Karpas-422 (cell line): ENCODE data around the gene LARP1B. TPM values are rescaled to one million over a fixed set of nuclear protein-coding genes. Genes with fewer than 3 reads are reported as not detected.
A peak's percentile ranks its signal among the peaks of the same experiment; 100 is the strongest.
"Not testable (repeated sequence)": the region's sequence is repeated elsewhere in the genome, so short reads cannot be mapped to it uniquely, and the experiment has no call there.

Experiments used
- DNase-seq: peaks from one replicate; pipeline ENCODE4 v3.0.0-alpha.2; 2015
- H2AFZ ChIP-seq: fragments of 200-600 bp; sonication (generic); 2 replicates; pipeline ENCODE4 v1.6.1; 2014; ENCODE audit warnings: antibody characterized with exemption, low read length, mixed read lengths
- H3K27ac ChIP-seq: fragments of 200-600 bp; sonication (generic); 2 replicates; pipeline ENCODE4 v1.5.1; 2014; ENCODE audit warnings: mild to moderate bottlenecking, low read length, moderate library complexity
- H3K27me3 ChIP-seq: fragments of 200-600 bp; sonication (generic); 2 replicates; pipeline ENCODE4 v1.6.1; 2014; ENCODE audit warnings: low read length, mixed read lengths
- H3K36me3 ChIP-seq: fragments of 200-600 bp; sonication (generic); 2 replicates; pipeline ENCODE4 v1.6.1; 2014; ENCODE audit warnings: low read length, mixed read lengths; ENCODE audit not compliant: insufficient read depth
- H3K4me1 ChIP-seq: fragments of 200-600 bp; sonication (generic); 2 replicates; pipeline ENCODE4 v1.6.1; 2014; ENCODE audit warnings: mild to moderate bottlenecking, low read length, mixed read lengths
- H3K4me2 ChIP-seq: fragments of 200-600 bp; sonication (generic); 2 replicates; pipeline ENCODE4 v1.6.1; 2014; ENCODE audit warnings: low read length, low read depth, mild to moderate bottlenecking; ENCODE audit not compliant: poor library complexity, severe bottlenecking
- H3K4me3 ChIP-seq: fragments of 200-600 bp; sonication (generic); 2 replicates; pipeline ENCODE4 v1.5.1; 2014; ENCODE audit warnings: mild to moderate bottlenecking, antibody characterized with exemption, low read length, mixed read lengths
- H3K79me2 ChIP-seq: fragments of 200-600 bp; sonication (generic); 2 replicates; pipeline ENCODE4 v1.6.1; 2014; ENCODE audit warnings: mild to moderate bottlenecking, low read length, mixed read lengths
- H3K9ac ChIP-seq: fragments of 200-600 bp; sonication (generic); 2 replicates; pipeline ENCODE4 v1.6.0; 2014; ENCODE audit warnings: low read length
- H3K9me2 ChIP-seq: fragments of 200-600 bp; sonication (generic), shearing (Covaris generic); replicated peaks from 2 replicates; pipeline ENCODE4 v1.6.0; 2014; ENCODE audit warnings: mild to moderate bottlenecking, low read length, moderate library complexity; ENCODE audit not compliant: insufficient read depth
- H3K9me3 ChIP-seq: fragments of 300-700, 200-600 bp; sonication (generic); 2 replicates; pipeline ENCODE4 v1.6.1; 2014; ENCODE audit warnings: low read length, mixed read lengths
- H4K20me1 ChIP-seq: fragments of 200-600 bp; sonication (generic); 2 replicates; pipeline ENCODE4 v1.6.1; 2014; ENCODE audit warnings: mild to moderate bottlenecking, antibody characterized with exemption, low read length, low read depth; ENCODE audit not compliant: insufficient read depth
- total RNA-seq: library from RNA; depleted of rRNA; stranded (reverse); fragments of >200 nt; shearing (Covaris generic); gene quantifications from 2 replicates; pipeline ENCODE4 v1.2.3, GENCODE V29; 2014; ENCODE audit warnings: low replicate concordance; rRNA removed

Gene LARP1B
- total RNA-seq: 45.9 and 62.8 TPM in 2 replicates

DNA sequence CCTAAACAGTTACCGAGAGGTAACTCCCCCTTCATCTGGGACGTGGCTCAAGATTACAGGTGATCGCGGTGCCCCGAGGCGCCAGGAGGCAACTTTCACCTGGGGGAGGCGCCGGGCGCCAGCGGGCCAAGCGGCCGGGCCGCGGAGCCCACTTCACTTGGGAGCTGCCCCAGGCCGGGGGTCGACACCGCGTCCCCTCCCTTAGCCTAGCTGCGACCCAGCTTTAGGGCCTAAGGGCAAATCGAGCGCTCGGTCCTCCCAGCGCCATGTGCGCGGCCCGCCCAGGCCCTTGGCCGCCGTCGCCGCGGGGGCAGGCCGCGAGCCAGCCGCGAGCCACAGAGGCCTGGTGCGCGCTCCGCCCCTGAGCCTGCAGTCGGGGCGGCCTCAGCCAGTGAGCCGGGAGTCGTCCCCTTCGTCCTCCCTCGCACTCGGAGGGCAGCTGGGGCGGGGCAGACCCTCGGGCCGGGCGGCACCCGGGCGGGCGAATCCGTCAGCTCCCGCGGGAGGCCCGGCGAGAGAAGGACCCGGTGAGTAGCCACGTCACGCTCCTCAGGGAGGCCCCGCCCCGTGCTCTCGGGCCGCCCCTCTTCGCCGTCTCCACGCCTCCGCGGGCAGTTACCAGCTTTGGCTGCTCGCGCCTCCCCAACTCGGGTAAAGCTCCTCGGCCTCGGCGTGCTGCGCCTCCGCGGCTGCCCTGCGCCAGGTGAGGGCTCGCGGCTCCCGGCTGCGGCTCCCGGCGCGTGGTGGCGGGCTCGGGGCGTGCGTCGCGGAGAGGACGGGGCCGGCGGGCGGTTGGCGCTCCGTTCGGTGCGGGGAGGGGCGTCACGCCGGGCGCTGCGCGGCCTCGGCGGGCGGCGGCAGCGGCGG is at the start of gene LARP1B:
Gene LARP1B (plus strand): TSS at position 614 of the 867 bp plus-strand sequence. CDS start 13,640 bp downstream, outside the sequence.
- Histone ChIP-seq H3K36me3 (no peaks in the 10 kb centered on the region), H3K27ac (peak within 1 kb of the TSS; percentile 81), H3K79me2 (peaks cover 56% of the 10 kb centered on the region), H3K4me2 (peak within 1 kb of the TSS; percentile 96), H2AFZ (peak within 1 kb of the TSS; percentile 92), H3K9me2 (no peaks in the 10 kb centered on the region), H3K27me3 (no peaks in the 10 kb centered on the region), H3K4me1 (peaks cover 29% of the 10 kb centered on the region), H3K9ac (peak within 1 kb of the TSS; percentile 86), H3K9me3 (no peaks in the 10 kb centered on the region), H4K20me1 (no peaks in the 10 kb centered on the region), H3K4me3 (peak within 1 kb of the TSS; percentile 78)
- peak; percentile 100 for DNase-seq

- H3K9me2 ChIP-seq: no peaks in the 10 kb centered on the region
Measured at GRCh38 chr4:128025319-128025718, 35.8 kb upstream of the LARP1B start.

DNA sequence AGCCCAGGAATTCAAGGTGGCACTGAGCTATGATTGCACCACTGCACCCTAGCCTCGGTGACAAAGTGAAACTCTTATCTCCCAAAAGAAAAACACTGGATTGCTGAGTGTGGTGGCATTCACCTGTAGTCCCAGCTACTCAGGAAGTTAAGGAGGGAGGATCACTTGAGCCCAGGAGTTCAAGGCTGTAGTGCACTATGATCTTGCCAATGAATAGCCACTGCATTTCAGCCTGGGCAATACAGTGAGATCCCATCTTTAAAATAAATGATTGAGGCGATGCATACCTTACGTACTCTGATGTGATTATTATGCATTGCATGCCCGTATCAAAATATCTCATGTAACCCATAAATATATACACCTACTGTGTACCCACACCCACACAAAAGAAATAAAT is 31.2 kb upstream of the LARP1B start:
- Histone ChIP-seq H3K4me1 (no peaks in the 10 kb centered on the region), H3K36me3 (peaks cover 29% of the 10 kb centered on the region)
- no peak for DNase-seq

More at GRCh38 chr4:128025319-128025718, 35.8 kb upstream of the LARP1B start:
- H3K27me3 ChIP-seq: no peaks in the 10 kb centered on the region
- H3K9ac ChIP-seq: no peak overlapping the region
- no peaks in the 10 kb centered on the region for H3K9me3 ChIP-seq
- H3K36me3 ChIP-seq: peaks cover 55% of the 10 kb centered on the region
- no peak overlapping the region for H2AFZ ChIP-seq
- H3K27ac ChIP-seq: no peak overlapping the region
- no peak overlapping the region for H3K4me3 ChIP-seq
- no peak overlapping the region for H3K4me2 ChIP-seq
- no peaks in the 10 kb centered on the region for H3K4me1 ChIP-seq
- no peaks in the 10 kb centered on the region for H4K20me1 ChIP-seq
- no peak for DNase-seq
- H3K79me2 ChIP-seq: no peaks in the 10 kb centered on the region

DNA sequence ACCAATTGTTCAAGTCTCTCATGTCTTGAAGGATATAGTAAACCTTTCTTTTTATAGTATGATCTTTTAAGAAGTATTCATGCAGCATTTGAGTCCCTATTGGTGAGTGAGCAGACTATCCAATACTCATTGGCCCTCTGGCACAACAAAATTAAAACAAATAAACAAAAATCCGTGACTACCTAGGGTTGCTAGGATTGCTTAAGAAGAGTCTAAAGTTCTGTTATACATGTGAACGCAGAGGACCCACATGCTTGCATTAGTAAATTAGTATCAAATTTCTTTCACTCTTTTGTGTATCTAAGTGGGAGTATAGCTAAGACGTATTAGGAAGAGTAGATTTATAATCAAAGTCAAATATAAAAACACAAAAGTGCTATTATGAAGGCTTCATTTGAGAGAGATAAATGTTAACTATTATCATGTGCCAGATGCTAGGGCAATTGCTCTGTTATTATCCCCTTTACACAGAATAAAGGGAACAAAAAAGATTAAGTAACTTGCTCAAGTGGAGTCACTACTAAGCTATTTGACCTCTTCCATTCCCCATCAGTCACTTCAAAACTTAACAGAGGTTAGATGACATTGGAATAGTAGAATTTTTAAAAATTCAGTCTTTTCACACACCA is 29.2 kb upstream of the LARP1B start:
- Histone ChIP-seq H3K27me3 (no peaks in the 10 kb centered on the region), H3K4me1 (no peaks in the 10 kb centered on the region), H3K4me2 (no peak overlapping the region), H3K4me3 (no peak overlapping the region), H3K9ac (no peak overlapping the region), H3K36me3 (peaks cover 26% of the 10 kb centered on the region; the same call in 1 of the 2 replicates), H2AFZ (no peak overlapping the region), H4K20me1 (no peaks in the 10 kb centered on the region), H3K27ac (no peak overlapping the region), H3K79me2 (no peaks in the 10 kb centered on the region), H3K9me3 (no peaks in the 10 kb centered on the region), H3K9me2 (no peaks in the 10 kb centered on the region)
- DNase-seq: no peak

More for the DNA sequence above, 31.2 kb upstream of the LARP1B start:
- no peaks in the 10 kb centered on the region for H3K9me2 ChIP-seq
- no peak overlapping the region for H3K4me2 ChIP-seq
- H3K4me3 ChIP-seq: no peak overlapping the region
- H3K9ac ChIP-seq: no peak overlapping the region
- no peak overlapping the region for H2AFZ ChIP-seq
- no peaks in the 10 kb centered on the region for H3K79me2 ChIP-seq
- H4K20me1 ChIP-seq: no peaks in the 10 kb centered on the region
- no peaks in the 10 kb centered on the region for H3K27me3 ChIP-seq
- H3K27ac ChIP-seq: no peak overlapping the region
- no peaks in the 10 kb centered on the region for H3K9me3 ChIP-seq

GRCh38 chr4:128039568-128039967 is 21.5 kb upstream of the LARP1B start:
- Histone ChIP-seq H3K9me3 (no peaks in the 10 kb centered on the region), H3K4me2 (no peak overlapping the region), H4K20me1 (no peaks in the 10 kb centered on the region), H3K9ac (no peak overlapping the region), H3K4me3 (no peak overlapping the region), H3K79me2 (no peaks in the 10 kb centered on the region), H3K27ac (no peak overlapping the region), H3K4me1 (no peaks in the 10 kb centered on the region), H3K27me3 (no peaks in the 10 kb centered on the region), H3K36me3 (peaks cover 7% of the 10 kb centered on the region; the same call in 1 of the 2 replicates), H2AFZ (no peak overlapping the region), H3K9me2 (no peaks in the 10 kb centered on the region)
- no peak for DNase-seq

DNA sequence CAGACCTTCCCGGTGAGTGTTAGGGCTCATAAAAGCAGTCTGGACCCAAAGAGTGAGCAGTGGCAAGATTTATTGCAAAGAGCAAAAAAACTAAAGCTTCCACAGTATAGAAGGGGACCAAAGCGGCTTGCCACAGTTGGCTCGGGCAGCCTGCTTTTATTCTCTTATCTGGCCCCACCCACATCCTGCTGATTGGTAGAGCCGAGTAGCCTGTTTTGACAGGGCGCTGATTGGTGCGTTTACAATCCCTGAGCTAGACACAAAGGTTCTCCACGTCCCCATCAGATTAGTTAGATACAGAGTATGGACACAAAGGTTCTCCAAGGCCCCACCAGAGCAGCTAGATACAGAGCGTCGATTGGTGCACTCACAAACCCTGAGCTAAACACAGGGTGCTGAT is 14.1 kb upstream of the LARP1B start:
- H3K9me3 ChIP-seq, H3K4me2 ChIP-seq, H2AFZ ChIP-seq, H3K9me2 ChIP-seq, H4K20me1 ChIP-seq, H3K36me3 ChIP-seq, H3K9ac ChIP-seq, H3K79me2 ChIP-seq, H3K4me3 ChIP-seq, H3K27me3 ChIP-seq, H3K4me1 ChIP-seq, DNase-seq, H3K27ac ChIP-seq: not testable (repeated sequence)

GRCh38 chr4:128047514-128047913 is 13.6 kb upstream of the LARP1B start:
- H3K9me3 ChIP-seq, H3K4me1 ChIP-seq, H3K9me2 ChIP-seq, H3K4me2 ChIP-seq, H3K79me2 ChIP-seq, H3K4me3 ChIP-seq, H2AFZ ChIP-seq, H3K36me3 ChIP-seq, DNase-seq, H3K27me3 ChIP-seq, H3K9ac ChIP-seq, H3K27ac ChIP-seq, H4K20me1 ChIP-seq: not testable (repeated sequence)

DNA sequence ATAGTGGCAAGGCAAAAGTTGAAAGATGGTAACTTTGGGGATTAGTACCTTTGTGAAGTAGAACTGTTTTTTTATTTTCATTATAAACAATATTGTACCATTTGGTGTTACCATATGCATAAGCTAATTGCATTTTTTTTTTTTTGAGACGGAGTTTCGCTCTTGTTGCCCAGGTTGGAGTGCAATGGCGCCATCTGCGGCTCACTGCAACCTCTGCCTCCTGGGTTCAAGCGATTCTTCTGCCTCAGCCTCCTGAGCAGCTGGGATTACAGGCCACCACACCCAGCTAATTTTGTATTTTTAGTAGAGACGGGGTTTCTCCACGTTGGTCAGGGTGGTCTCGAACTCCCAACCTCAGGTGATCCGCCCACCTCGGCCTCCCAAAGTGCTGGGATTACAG is 9.9 kb upstream of the LARP1B start:
- H3K9me2 ChIP-seq, H3K79me2 ChIP-seq, H3K27me3 ChIP-seq, H3K9ac ChIP-seq, H3K27ac ChIP-seq, H3K36me3 ChIP-seq, H3K9me3 ChIP-seq, H2AFZ ChIP-seq, H4K20me1 ChIP-seq, H3K4me1 ChIP-seq: not testable (repeated sequence)
- Histone ChIP-seq H3K4me2 (peak overlapping the region; percentile 72), H3K4me3 (0 out of 2 replicates have a peak overlapping the region, but pooled peaks have one; percentile 38)
- peak; percentile 85 for DNase-seq
